ENCODE data around the gene GLTP. TPM values are rescaled to one million over a fixed set of nuclear protein-coding genes. Genes with fewer than 3 reads are reported as not detected.

The GLTP gene
- total RNA-seq, 3 donors from 2014 or later (not counting 1 experiment from before 2014, with no cell fraction given): 48.6 to 52.8 (median 49.2) TPM

DNA sequence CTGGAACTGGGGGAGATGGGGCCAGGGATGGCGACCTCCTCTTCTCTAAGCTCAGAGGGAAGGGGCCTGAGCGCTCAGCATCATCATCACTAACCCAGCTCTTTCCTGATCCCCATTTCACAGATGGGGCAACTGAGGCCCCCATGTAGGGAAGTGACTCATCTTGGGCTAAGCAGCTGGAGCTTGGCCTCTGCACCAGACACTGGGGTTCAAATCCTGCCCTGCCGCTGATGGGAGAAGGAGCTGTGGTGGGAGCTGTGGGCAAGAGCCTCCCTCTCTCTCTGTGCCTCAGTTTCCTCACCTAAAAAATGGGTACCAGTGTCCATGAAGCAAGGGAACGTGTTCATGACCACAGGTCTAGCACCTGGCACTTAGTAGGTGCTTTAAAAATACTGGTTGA, 44.5 kb downstream of the GLTP start:
- H3K27ac Mint-ChIP-seq: no peak overlapping the region
- intact Hi-C loops (cut with micrococcal nuclease): no loop called here
- peaks cover 4 to 5% of the 10 kb centered on the region in 2 donors for H3K4me1 Mint-ChIP-seq
- no peaks in the 10 kb centered on the region for H3K9me3 ChIP-seq (ENCODE audit: control insufficient read depth, insufficient read depth, low read length)
- H3K36me3 ChIP-seq (ENCODE audit: control insufficient read depth, insufficient read depth, low read length): no peaks in the 10 kb centered on the region
- WGBS (ENCODE audit: insufficient coverage): 89% methylated on average over 2 of the region's 4 CpGs
- no peak overlapping the region for H3K4me3 ChIP-seq (ENCODE audit: low read length)
- no peak overlapping the region for H3K4me3 Mint-ChIP-seq
- no peaks in the 10 kb centered on the region for H3K36me3 Mint-ChIP-seq
- H3K9me3 Mint-ChIP-seq: no peaks in the 10 kb centered on the region
- no peak for TF ChIP-seq CTCF (IDR thresholded peaks at IDR 0.05)
- ATAC-seq (no peak), DNase-seq (no peak)
- peaks cover 20 to 25% of the 10 kb centered on the region in 2 donors for H3K27me3 Mint-ChIP-seq (ENCODE audit: low read depth in 2 of 2)
- H3K27me3 ChIP-seq (ENCODE audit: control insufficient read depth, insufficient read depth, low read length): peaks cover 11% of the 10 kb centered on the region
- H3K27ac ChIP-seq (ENCODE audit: low read length): no peak overlapping the region
- H3K4me1 ChIP-seq (ENCODE audit: control insufficient read depth, insufficient read depth, low read length): no peaks in the 10 kb centered on the region

- no peaks in the 10 kb centered on the region for H3K4me1 ChIP-seq (ENCODE audit: control insufficient read depth, insufficient read depth, low read length)
- no peak for TF ChIP-seq CTCF (IDR thresholded peaks at IDR 0.05)
- H3K36me3 ChIP-seq (ENCODE audit: control insufficient read depth, insufficient read depth, low read length): no peaks in the 10 kb centered on the region
- no peak for ATAC-seq
- Mint-ChIP-seq H3K4me3 (no peak within 1 kb of the TSS), H3K27me3 (ENCODE audit: low read depth in 2 of 2) (peaks cover 24 to 25% of the 10 kb centered on the region in 2 donors), H3K4me1 (peaks cover 4 to 5% of the 10 kb centered on the region in 2 donors), H3K27ac (no peak within 1 kb of the TSS), H3K36me3 (no peaks in the 10 kb centered on the region), H3K9me3 (no peaks in the 10 kb centered on the region)
- no peak within 1 kb of the TSS for H3K27ac ChIP-seq (ENCODE audit: low read length)
- no peaks in the 10 kb centered on the region for H3K9me3 ChIP-seq (ENCODE audit: control insufficient read depth, insufficient read depth, low read length)
- no peak within 1 kb of the TSS for H3K4me3 ChIP-seq (ENCODE audit: low read length)
- 25% methylated on average over 67 of the region's 67 CpGs for WGBS (ENCODE audit: insufficient coverage)
- intact Hi-C loops (cut with micrococcal nuclease): no loop called here
- DNase-seq: no peak
- H3K27me3 ChIP-seq (ENCODE audit: control insufficient read depth, insufficient read depth, low read length): peaks cover 11% of the 10 kb centered on the region
Measured at GRCh38 chr12:109833307-109834189, 46.8 kb downstream of the GLTP start, which contains the start of gene TRPV4. TSS of gene TRPV4 (minus strand) at chr12:109833398. CDS start at chr12:109814796, 18,602 bp downstream.

GRCh38 chr12:109832541-109833306, 47.6 kb downstream of the GLTP start:
- intact Hi-C loops (cut with micrococcal nuclease): no loop called here
- H3K27me3 Mint-ChIP-seq (ENCODE audit: low read depth in 2 of 2): peaks cover 24 to 25% of the 10 kb centered on the region in 2 donors
- H3K9me3 Mint-ChIP-seq: no peaks in the 10 kb centered on the region
- no peak for ATAC-seq
- Histone ChIP-seq H3K27ac (ENCODE audit: low read length) (no peak overlapping the region), H3K9me3 (ENCODE audit: control insufficient read depth, insufficient read depth, low read length) (no peaks in the 10 kb centered on the region), H3K4me3 (ENCODE audit: low read length) (no peak overlapping the region), H3K36me3 (ENCODE audit: control insufficient read depth, insufficient read depth, low read length) (no peaks in the 10 kb centered on the region), H3K27me3 (ENCODE audit: control insufficient read depth, insufficient read depth, low read length) (peaks cover 11% of the 10 kb centered on the region), H3K4me1 (ENCODE audit: control insufficient read depth, insufficient read depth, low read length) (no peaks in the 10 kb centered on the region)
- no peaks in the 10 kb centered on the region for H3K36me3 Mint-ChIP-seq
- DNase-seq: no peak
- no peak overlapping the region for H3K4me3 Mint-ChIP-seq
- WGBS (ENCODE audit: insufficient coverage): 31% methylated on average over 28 of the region's 31 CpGs
- no peak overlapping the region for H3K27ac Mint-ChIP-seq
- peaks cover 5 to 9% of the 10 kb centered on the region in 2 donors for H3K4me1 Mint-ChIP-seq
- no peak for TF ChIP-seq CTCF (IDR thresholded peaks at IDR 0.05)

Data from natural killer cell (primary cell).